NCI-H1417 treated with DMSO at 0.1 percent for 48 hours (cell line): ENCODE results near the gene GLOD4.
"Not testable (repeated sequence)": the region's sequence is repeated elsewhere in the genome, so short reads cannot be mapped to it uniquely, and the experiment has no call there.

Source experiments
- DNase-seq: peaks from one replicate; lab custom pipeline; 2025; lab: John Stamatoyannopoulos, UW

Gene GLOD4

DNA sequence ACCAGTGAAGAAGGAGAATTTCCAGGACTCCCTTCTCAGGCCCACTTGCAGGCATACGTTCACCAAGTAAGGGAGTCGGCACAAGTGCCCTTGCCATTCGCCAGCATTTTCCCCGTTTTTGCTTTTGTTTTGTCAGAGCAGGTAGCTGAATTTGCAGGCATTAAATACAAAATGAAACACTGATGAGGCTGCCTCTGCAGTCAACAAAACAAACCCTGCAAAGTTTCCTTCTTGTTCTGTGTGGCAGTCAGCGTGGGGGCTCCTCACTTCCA is 7.8 kb downstream of the GLOD4 start:
- DNase-seq = no peak

DNA sequence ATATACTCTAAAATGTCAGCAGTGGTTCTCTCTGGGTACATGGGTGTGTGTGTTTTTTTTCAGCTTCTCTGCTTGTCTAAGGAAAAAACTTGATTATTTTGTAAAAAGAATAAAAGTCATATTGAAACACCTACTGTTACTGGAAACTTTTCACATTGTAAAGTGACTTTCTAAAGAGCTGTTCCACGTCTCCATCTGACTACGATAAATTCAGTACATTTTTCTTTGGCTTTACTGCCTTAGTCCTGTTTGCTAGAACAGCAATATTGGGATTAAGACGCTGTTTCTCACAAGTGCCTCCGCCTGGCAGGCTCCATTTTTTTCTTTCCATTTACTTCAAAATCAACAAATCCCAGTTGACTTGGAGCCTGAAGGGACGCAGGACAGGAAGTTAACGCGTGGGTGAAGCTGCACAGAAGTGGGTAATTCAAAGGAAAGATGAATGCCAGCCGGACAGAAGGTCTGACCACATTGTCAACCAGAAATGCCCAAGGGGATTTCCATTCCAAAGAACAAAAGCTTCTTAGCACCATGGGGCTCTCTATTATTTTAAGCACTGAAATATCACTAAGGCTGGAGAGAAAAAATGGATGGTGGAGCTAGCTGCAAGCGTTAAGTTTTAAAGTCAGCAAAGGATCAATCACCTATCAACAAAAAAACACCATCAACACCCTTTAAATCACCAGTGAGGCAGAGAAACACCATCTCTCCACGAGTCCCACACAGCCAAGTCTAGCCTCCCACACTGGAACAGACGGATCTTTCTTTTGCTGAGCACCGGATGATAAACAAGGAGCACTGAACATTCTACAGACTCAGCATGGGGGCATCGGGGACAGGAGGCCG is 8.4 kb downstream of the GLOD4 start:
- no peak for DNase-seq

DNA sequence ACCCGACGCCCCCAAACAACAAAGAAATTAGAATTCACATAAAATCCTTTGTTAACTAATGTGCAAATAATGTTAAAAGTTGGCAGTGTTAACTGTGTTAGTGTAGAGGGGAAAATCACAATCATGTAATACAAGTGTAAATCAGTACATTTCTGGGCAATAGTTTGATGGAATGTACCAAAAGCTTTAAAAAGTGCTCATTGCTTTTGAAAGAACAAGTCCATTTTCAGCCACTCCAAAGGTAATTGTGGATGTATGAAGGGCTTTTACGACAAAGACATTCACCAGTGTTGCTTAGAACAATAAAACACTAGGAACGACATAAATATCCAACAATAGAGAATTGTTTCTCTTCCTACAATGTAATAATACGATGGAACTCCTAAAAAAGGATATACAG is 9.1 kb downstream of the GLOD4 start:
- DNase-seq = no peak

DNA sequence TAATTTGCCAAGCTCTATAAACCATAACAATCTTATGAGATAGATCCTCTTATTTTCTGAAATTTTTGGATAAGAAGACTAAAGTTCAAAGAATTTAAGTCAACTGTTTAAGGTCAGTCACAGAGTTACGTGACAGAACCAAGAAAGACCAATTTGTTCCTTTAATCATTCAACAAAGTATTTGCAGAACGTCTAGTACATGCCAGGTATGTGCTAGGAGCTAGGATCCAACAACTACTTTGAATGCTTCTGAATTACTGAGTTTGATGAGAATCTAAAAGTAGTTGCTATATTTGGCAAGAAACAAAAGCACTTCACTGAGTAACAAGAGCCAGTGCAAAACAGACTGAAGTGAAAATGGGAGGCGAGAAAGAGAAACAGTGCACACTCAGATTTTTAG is 15.0 kb downstream of the GLOD4 start:
- DNase-seq = no peak

DNA sequence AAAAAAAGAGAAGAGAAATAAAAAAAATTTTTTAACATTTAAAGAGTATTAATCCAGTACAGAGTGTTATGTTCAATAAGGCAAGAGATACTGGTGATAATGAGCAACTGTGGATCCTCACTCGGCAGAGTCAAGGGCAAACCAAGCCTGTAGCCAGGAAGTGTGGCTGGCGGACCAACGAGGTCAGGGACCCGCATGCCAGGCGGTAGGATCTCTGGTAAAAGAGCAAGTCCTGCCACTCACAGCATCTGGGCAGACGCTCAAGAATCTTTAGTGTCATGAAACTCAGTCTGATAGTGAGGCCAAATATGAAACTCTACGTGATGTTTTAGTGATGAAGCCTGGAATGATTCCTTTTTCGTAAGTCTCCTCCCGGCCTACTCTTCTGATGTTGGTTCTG is 21.7 kb downstream of the GLOD4 start:
- no peak for DNase-seq

DNA sequence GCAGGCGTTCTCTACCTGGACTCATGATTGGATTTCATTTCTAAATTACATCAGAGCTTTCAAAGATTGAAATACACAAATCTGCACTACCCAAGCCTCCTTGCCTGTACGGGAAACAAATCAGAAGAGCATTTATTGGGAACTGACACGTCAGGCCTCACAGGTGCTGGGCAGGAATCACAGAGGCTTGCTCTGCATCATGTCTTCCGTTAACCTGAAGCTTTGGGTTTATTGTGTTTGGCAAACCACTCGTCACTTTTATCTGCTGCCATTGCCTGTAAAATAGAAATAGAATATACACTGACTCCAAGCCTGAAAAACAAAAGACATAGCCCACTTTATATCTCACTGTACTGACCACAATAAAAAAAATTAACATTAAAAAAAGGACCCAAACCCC is 22.1 kb downstream of the GLOD4 start:
- no peak for DNase-seq

DNA sequence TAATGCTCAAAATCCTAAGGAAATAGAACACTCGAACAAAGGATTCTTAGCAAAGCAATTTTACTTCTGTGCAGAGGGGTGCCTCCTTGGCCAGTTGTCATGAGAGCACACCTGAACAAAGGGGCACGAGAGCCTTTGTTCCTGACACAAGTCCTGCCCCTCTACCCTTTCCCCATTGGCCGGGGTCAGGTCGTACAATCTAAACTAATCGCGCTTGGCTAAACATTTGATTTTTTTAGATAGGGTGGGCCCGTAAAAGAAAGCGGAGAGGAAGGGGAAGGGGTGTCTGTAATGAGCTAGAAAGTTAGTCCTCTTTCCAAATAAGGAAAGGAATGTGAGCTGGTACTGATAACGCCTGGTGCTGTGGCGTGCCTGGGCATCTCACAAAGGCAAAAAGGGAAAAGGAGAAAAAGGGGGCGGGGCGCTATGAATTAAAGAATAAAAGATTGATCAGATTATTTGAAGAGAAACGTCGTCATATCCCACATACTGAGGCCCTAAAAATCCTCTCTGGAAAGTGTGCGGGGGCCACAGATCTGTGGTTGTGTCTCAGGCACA is 26.0 kb downstream of the GLOD4 start:
- DNase-seq = not testable (repeated sequence)

DNA sequence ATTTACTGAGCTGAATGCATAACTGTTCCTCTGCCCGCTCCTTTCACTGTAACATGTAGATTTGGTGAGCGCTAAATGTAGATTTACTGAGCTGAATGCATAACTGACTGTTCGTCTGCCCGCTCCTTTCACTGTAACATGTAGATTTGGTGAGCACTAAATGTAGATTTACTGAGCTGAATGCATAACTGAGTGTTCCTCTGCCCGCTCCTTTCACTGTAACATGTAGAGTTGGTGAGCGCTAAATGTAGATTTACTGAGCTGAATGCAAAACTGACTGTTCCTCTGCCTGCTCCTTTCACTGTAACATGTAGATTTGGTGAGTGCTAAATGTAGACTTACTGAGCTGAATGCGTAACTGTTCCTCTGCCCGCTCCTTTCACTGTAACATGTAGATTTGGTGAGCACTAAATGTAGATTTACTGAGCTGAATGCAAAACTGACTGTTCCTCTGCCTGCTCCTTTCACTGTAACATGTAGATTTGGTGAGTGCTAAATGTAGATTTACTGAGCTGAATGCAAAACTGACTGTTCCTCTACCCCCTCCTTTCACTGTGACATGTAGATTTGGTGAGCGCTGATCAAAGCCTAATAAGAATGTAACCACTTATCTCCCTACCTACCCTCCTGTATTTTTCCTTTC is 26.6 kb downstream of the GLOD4 start:
- not testable (repeated sequence) for DNase-seq

DNA sequence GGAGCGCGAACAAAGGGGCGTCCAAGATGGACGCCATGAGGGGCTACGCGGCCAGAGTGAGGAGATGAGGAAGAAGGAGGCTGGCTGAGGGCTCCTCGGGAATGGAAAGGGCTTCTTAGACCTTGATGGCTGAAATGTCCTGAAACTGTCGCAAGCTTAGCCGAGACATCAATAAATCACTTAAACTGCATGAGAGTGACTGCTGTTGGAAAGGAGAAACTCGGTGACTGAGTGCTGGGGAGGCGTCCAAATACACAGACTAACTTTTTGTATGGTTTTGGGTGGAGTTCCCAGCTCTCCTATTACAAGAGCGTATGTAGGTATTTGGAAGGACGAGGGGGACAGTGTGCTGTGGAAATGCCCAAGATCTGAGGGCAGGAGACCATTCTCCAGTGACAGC is 28.7 kb downstream of the GLOD4 start:
- DNase-seq = no peak

DNA sequence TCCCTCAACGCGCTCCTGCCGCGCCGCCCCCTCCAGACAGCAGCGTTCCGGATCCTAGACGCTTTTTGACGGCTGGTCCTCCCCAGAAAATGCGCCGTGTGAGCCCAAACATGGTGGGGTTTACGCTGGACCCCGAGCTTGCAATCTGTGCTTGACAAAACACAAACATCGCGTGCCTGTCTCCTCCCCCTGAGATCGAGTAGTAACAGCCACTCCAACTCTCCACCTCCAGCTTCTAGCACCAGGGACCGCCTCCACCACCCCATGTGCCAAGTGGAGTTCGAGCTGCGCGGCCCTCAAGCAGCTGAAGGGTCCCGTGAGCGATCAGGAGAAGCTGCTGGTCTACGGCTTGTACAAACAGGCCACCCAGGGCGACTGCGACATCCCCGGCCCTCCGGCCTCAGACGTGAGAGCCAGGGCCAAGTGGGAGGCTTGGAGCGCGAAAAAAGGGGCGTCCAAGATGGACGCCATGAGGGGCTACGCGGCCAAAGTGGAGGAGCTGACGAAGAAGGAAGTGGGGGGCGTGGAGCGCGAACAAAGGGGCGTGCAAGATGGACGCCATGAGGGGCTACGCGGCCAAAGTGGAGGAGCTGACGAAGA is 29.4 kb downstream of the GLOD4 start:
- no peak for DNase-seq

DNA sequence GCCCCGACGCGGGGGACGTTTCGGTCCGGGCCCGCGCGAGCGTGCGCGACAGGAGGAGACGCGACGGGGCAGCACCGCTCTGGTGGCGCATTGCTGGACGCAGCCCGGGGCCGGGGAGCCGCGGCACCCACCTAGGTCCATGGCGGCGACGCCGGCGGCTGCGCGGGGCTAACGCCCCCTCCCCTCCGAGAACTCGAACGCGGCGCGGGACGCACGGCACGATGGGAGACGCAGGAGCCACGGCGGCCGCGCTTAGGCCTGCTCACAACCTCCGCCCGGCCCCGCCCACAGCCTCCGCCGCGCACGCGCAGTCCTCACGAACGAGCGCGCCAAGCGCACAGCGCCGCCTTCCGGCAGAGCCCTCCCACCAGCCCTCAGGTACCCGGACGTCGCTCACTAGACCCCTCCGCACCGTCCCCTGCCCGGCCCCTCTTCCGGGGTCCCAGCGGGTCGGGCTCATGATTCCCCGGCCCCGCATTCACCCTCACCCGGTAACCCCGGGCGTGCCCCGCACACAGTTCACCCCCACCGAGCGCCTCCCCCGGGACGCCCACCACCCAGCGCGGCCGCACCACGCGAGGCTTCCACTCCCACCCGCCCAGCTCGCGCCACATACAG is 30.0 kb downstream of the GLOD4 start, which contains the start of gene GEMIN4:
TSS of gene GEMIN4 (minus strand) at position 263 of the 618 bp plus-strand sequence. CDS start at position 141, 122 bp downstream.
- peak; percentile 28 for DNase-seq

DNA sequence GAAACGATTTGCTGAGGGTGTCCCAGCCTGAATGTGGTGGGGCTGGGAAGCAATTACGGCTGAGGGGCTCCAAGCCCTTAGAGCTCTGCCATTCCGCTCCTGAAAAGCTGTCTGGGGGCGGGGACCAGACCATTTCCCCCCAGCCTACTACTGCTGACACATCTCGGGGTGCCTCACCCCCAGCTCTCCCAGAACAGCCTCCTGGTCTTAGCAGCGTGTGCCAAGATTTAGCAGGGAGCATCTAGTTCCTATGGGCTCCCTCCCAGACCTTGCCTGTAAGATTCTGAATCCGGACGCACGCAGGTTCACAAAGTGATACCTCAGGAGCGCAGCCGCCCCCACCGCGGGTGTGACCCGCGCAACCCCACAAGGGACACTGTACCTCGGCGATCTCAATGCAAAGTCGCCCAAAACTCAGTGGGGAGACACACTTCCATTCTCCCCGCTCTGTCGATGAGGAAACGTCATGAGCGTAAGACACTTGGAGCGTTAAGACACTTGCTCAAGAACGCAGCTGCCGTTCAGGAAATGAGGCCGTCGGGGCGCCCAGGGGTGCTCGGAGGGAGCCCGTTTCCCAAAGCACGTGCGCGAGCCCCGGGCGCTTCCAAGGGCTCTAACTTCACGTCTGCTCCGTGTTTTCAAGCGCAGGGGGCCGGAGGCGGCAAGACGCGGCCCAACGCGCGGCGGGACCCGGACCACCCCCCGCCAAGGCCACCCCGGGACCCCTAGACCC is 30.6 kb downstream of the GLOD4 start:
- no peak for DNase-seq

DNA sequence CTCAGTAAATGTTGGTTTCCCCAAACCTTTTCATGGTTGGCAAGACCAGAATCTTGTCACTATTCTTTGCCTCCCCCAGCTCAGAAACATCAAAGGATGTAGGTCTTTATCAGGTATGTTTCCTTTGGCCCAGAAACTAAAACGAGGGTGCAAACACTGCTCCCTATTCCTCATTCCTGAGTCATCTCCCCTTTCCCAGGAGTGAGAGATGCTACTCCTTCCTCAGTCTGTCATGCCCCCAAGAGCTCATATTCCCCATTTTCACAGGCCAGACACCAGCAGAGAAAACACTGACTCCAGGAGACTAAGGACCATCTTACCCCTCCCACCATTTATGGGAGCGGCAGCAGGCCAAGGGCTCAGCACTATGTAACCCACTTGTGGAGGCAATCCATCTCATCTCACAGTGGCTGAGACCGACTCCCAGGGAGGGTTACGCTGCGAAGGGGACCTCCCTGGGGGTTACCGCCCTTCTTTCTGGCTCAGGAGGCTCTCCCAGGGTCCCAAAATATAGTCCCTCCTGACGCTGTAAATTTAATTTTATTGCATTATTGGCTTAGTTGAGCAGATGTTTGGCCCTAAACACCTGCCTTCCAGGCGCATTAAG is 31.5 kb downstream of the GLOD4 start:
- no peak for DNase-seq

DNA sequence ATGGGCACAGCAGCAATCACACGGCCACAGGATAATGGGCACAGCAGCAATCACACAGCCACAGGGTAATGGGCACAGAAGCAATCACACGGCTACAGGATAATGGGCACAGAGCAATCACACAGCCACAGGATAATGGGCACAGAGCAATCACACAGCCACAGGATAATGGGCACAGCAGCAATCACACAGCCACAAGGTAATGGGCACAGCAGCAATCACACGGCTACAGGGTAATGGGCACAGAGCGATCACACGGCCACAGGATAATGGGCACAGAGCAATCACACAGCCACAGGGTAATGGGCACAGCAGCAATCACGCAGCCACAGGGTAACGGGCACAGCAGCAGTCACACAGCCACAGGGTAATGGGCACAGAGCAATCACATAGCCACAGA is 32.7 kb downstream of the GLOD4 start:
- not testable (repeated sequence) for DNase-seq

DNA sequence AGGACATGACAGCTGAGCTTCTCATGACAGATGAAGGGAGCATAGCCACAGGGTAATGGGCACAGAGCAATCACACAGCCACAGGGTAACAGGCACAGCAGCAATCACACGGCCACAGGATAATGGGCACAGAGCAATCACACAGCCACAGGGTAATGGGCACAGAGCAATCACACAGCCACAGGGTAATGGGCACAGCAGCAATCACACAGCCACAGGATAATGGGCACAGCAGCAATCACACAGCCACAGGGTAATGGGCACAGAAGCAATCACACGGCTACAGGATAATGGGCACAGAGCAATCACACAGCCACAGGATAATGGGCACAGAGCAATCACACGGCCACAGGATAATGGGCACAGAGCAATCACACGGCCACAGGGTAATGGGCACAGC is 33.5 kb downstream of the GLOD4 start:
- not testable (repeated sequence) for DNase-seq

DNA sequence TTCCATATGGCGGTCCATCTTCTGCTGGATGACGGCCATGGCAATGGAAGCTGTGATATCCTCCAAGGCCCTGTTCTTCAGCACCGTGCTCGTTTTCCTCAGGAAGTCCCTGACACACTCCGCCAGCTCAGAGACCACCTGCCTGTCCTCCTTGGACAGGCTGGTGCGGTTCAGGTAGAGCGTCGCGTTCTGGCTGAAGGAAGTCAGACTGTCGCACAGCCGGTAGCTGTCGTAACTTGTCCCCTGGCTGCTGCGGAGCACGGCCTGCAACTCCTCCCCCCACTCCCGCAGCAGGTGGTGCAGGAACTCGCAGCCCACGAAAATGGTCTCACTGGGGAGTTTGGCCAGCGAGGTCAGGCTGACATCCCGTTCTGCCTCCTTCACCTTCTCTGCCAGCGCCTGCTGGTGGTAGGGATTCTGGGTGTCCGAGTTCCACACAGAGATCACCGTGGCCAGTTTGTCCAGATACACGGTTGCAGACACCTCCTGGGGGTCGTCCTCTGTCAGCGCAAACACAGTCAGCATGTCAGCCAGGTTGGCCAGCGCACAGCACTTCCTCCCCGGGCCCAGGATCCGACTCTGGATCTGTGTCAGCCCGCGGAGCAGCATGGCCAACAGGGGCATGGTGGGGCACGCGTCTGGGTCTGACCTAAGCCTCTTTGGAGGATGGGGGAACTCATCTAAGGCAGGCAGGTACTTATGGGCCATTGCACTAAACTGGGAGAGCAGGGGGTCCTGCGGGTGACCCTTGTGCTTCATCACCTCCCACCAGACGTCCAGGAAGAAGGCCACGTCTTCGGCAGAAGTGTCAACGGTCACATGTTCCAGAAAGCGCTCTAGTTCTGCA is 35.1 kb downstream of the GLOD4 start:
- DNase-seq = no peak

DNA sequence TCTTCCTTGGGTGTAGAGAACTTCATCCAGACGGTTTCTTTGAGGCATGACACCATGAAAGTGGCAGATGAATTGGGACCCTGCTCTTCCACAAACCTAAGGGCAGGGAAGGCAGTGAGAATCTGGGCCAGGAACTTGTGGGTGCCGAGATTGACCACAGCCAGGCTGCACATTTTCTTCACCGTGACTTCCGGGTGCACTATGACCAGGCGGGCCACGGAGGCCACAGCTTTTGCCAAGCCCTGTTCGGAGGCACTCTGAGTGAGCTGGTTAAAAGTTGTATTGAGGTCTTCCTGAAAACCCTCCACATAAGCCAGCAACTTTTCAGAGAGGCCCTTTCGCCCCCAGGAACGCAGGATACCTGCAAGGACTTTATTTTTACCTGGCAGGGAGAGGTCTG is 35.9 kb downstream of the GLOD4 start:
- DNase-seq = no peak

DNA sequence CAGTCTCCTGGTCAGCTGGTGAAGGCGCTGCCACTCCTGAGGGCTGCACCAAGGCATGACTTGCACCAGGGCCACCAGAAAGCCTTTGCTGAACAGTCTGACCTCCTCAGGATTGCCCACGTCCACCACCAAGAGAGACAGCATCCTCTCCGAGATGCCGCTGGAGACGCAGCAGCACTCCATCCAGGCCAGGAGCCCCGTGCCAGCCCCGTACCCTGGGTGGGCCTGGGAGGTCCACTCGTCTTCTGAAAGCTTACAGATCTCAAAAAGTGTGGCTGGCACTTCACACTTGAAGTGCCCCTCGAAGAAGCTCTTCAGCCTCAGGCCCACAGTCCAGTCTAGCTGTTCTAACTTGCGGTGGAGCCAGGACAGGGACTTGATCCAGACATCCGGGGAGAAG is 36.7 kb downstream of the GLOD4 start:
- no peak for DNase-seq

DNA sequence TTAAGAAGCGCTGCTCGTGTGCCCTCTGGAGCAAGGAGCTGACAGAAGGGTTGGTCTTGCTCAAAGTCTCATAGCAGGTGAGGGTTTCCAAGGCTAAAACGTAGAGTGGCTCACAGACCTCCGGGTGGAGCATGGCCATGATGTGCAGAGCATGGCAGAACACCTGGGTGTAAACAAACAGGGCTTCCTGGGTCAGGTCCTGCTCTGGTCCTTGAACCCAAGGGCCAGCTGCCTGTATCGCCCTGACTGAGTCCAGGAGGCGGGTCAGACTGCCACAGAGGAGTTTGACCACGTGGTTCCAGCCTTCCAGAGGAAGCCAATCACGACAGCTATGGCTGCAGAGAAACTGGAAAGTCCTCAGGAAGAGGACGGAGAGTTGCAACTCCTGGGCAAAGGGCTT is 37.1 kb downstream of the GLOD4 start:
- no peak for DNase-seq

DNA sequence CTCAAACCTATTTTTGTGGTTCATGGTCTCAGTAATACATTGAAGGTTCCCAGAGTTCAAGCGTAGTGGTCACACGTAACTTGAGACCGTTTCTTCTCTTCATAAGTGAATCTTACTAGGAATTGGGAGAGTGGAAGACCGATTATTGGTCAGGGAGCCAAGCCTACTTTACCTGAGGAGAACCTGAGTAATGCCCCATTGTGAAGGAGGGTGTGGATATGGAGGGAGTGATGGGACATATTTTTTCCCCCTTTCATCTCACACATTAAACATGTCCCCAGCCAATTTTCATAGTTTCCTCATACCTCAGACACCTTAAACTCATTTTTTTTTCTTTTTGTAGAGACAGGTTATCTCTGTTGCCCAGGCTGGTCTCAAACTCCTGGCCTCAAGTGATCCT is 38.9 kb downstream of the GLOD4 start:
- no peak for DNase-seq
